Vagina (tissue), 2 donors: ENCODE results near the gene IFNL3.

Experiments
- POLR2AphosphoS5 ChIP-seq, 2 donors: sonication (generic); formaldehyde crosslinking; IDR thresholded peaks; one replicate each; pipeline ENCODE4 v1.9.0; 2017; ENCODE audit warnings: antibody characterized with exemption in 2 of 2, mild to moderate bottlenecking in 2 of 2, low read depth in 1 of 2; ENCODE audit not compliant: insufficient read depth in 1 of 2
- TF ChIP-seq, protein P1 (sequence below), 3 experiments: fragments of 450-650 bp in 2 of 3; fragments of 200-600 bp in 1 of 3; sonication (generic) in 1 of 3; IDR thresholded peaks; one replicate each; pipeline ENCODE4 v1.5.1; 2017 to 2019; ENCODE audit warnings: antibody characterized with exemption in 3 of 3, mild to moderate bottlenecking in 2 of 3, moderate library complexity in 2 of 3

DNA sequence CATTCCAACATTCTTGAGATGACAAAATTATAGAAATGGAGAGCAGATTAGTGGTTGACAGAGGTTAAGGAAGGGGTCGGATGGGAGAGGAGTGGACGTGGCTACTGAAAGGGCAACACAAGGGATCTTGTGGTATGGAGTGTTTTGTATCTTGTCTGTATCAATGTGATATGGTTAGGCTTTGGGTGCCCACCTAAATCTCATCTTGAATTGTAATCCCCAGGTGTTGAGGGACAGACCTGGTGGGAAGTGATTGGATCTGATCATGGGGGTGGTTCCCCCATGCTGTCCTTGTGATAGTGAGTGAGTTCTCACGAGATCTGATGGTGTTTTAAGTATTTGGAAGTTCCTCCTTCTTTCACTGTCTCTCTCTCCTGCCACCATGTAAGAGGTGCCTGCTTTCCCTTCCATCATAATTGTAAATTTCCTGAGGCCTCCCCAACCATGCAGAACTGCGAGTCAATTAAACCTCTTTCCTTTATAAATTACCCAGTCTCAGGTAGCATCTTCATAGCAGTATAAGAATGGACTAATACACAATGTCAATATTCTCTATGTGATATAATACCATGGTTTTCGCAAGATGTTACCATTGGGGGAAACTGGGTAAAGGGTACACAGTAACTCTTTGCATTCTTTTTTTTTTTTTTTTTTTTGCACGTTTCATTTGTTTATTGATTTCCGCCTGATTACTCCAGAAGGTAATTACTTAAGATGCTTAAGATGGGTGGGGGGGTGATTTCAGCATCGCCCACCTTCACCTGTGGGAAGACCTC, 8.8 kb upstream of the IFNL3 start:
- TF ChIP-seq, protein P1, sequence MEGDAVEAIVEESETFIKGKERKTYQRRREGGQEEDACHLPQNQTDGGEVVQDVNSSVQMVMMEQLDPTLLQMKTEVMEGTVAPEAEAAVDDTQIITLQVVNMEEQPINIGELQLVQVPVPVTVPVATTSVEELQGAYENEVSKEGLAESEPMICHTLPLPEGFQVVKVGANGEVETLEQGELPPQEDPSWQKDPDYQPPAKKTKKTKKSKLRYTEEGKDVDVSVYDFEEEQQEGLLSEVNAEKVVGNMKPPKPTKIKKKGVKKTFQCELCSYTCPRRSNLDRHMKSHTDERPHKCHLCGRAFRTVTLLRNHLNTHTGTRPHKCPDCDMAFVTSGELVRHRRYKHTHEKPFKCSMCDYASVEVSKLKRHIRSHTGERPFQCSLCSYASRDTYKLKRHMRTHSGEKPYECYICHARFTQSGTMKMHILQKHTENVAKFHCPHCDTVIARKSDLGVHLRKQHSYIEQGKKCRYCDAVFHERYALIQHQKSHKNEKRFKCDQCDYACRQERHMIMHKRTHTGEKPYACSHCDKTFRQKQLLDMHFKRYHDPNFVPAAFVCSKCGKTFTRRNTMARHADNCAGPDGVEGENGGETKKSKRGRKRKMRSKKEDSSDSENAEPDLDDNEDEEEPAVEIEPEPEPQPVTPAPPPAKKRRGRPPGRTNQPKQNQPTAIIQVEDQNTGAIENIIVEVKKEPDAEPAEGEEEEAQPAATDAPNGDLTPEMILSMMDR (IDR thresholded peaks at IDR 0.05), result no peak
- no peak for TF ChIP-seq POLR2AphosphoS5 (IDR thresholded peaks at IDR 0.05; ENCODE audit: insufficient read depth in 1 of 2, low read depth in 1 of 2)
